ENCODE results near the gene WDTC1. TPM values are rescaled to one million over a fixed set of nuclear protein-coding genes. Genes with fewer than 3 reads are reported as not detected.
"Not testable (repeated sequence)": the region's sequence is repeated elsewhere in the genome, so short reads cannot be mapped to it uniquely, and the experiment has no call there.

WDTC1 gene
- total RNA-seq (69.1 and 70.9 TPM in 2 replicates), polyA plus RNA-seq (27.6 and 32.5 TPM in 2 replicates), polyA minus RNA-seq (37.5 and 58.2 TPM in 2 replicates)
- total RNA-seq (2013), result 22.2 TPM

GRCh38 chr1:27234049-27234882 is at the start of gene WDTC1:
Gene WDTC1, plus strand, starts transcription at chr1:27234632. Its CDS starts 26,423 bp downstream, at chr1:27261055.
- ChIA-PET CTCF (interaction anchor here (0.6 to 2.4 kb wide), 13 partner anchors 11 to 927 kb away, joined by 3 to 10 read pairs (median 5); no protein-coding TSS in a partner anchor), POLR2A (interaction anchor here (0.5 to 1.8 kb wide), 8 partner anchors 20 to 120 kb away, joined by 3 to 6 read pairs (median 4); partner anchors contain the start of gene SLC9A1)
- Histone ChIP-seq H3K9me3 (ENCODE audit: control extremely low read depth in 1 of 3, control insufficient read depth in 2 of 3, insufficient read depth in 1 of 3, low read length in 2 of 3) (no peaks in the 10 kb centered on the region), H3K27me3 (replicated peaks in 1 of 4; ENCODE audit: control extremely low read depth in 1 of 4, control insufficient read depth in 3 of 4, insufficient read depth in 4 of 4, low read length in 3 of 4) (no peaks in the 10 kb centered on the region), H3K9ac (ENCODE audit: low read length) (peak within 1 kb of the TSS; percentile 81), H3K4me2 (replicated peaks; ENCODE audit: low read depth, low read length, poor library complexity, severe bottlenecking) (peak within 1 kb of the TSS; percentile 85), H3K4me1 (ENCODE audit: control insufficient read depth in 2 of 2, insufficient read depth in 2 of 2, low read length in 2 of 2) (peaks cover 18 to 26% of the 10 kb centered on the region in 2 donors), H3K27ac (ENCODE audit: low read length in 2 of 2) (peak within 1 kb of the TSS; percentile 38 to 83), H4K20me1 (ENCODE audit: control insufficient read depth, insufficient read depth, low read length, poor library complexity, severe bottlenecking) (peaks cover 15% of the 10 kb centered on the region), H3K4me3 (ENCODE audit: control extremely low read depth in 1 of 5, extremely low read depth in 1 of 5, insufficient read depth in 1 of 5, low read depth in 2 of 5, low read length in 4 of 5) (peak within 1 kb of the TSS; percentile 58 to 77 (median 75)), H2AFZ (ENCODE audit: insufficient read depth, low read depth, low read length, poor library complexity, severe bottlenecking) (peak within 1 kb of the TSS; percentile 73), H3K79me2 (ENCODE audit: control insufficient read depth, insufficient read depth, low read length) (peaks cover 45% of the 10 kb centered on the region), H3K36me3 (replicated peaks in 1 of 2; ENCODE audit: control extremely low read depth in 1 of 2, control insufficient read depth in 1 of 2, extremely low read depth in 1 of 2, insufficient read depth in 2 of 2, low read length in 1 of 2) (no peaks in the 10 kb centered on the region)
- peak; percentile 90 for ATAC-seq (ENCODE audit: low read depth)
- H3K4me3 Mint-ChIP-seq, result peak within 1 kb of the TSS; percentile 97
- peaks cover 33% of the 10 kb centered on the region for H3K4me1 Mint-ChIP-seq
- intact Hi-C loops (cut with micrococcal nuclease), result loop anchor here (1.0 to 10.0 kb wide), 8 partner anchors 17 to 256 kb away; partner anchors contain the start of genes GPR3, SLC9A1, TMEM222 and WASF2
- H3K27me3 Mint-ChIP-seq, result no peaks in the 10 kb centered on the region
- no peaks in the 10 kb centered on the region for H3K9me3 Mint-ChIP-seq (ENCODE audit: insufficient read depth)
- H3K27ac Mint-ChIP-seq, result peak within 1 kb of the TSS; percentile 98
- TF ChIP-seq EZH2 (IDR thresholded peaks at IDR 0.05; ENCODE audit: borderline replicate concordance, insufficient read depth, low read depth, low read length, poor library complexity, severe bottlenecking) (no peak), CTCF (IDR thresholded peaks at IDR 0.05) (no peak)
- peak; percentile 99 for DNase-seq
- WGBS (ENCODE audit: insufficient coverage), result 0% methylated on average over 63 of the region's 71 CpGs

- H3K9me3 ChIP-seq (ENCODE audit: control extremely low read depth in 1 of 3, control insufficient read depth in 2 of 3, insufficient read depth in 1 of 3, low read length in 2 of 3), result peaks cover 1 to 24% (median 13%) of the 10 kb centered on the region in 3 donors
- POLR2A ChIA-PET; H3K9me3 Mint-ChIP-seq (ENCODE audit: insufficient read depth); H3K4me2 ChIP-seq (replicated peaks; ENCODE audit: low read depth, low read length, poor library complexity, severe bottlenecking); H4K20me1 ChIP-seq (ENCODE audit: control insufficient read depth, insufficient read depth, low read length, poor library complexity, severe bottlenecking); DNase-seq; H3K27me3 ChIP-seq (replicated peaks in 1 of 4; ENCODE audit: control extremely low read depth in 1 of 4, control insufficient read depth in 3 of 4, insufficient read depth in 4 of 4, low read length in 3 of 4); H3K9ac ChIP-seq (ENCODE audit: low read length); H3K4me1 ChIP-seq (ENCODE audit: control insufficient read depth in 2 of 2, insufficient read depth in 2 of 2, low read length in 2 of 2); H3K27ac Mint-ChIP-seq; H3K4me3 ChIP-seq (ENCODE audit: control extremely low read depth in 1 of 5, extremely low read depth in 1 of 5, insufficient read depth in 1 of 5, low read depth in 2 of 5, low read length in 4 of 5); H3K4me1 Mint-ChIP-seq; intact Hi-C loops (cut with micrococcal nuclease); H3K27me3 Mint-ChIP-seq; H3K4me3 Mint-ChIP-seq; H3K36me3 ChIP-seq (replicated peaks in 1 of 2; ENCODE audit: control extremely low read depth in 1 of 2, control insufficient read depth in 1 of 2, extremely low read depth in 1 of 2, insufficient read depth in 2 of 2, low read length in 1 of 2); H3K79me2 ChIP-seq (ENCODE audit: control insufficient read depth, insufficient read depth, low read length); H3K27ac ChIP-seq (ENCODE audit: low read length in 2 of 2); H2AFZ ChIP-seq (ENCODE audit: insufficient read depth, low read depth, low read length, poor library complexity, severe bottlenecking); ATAC-seq (ENCODE audit: low read depth): not testable (repeated sequence)
- CTCF ChIA-PET, result interaction anchor here (1.2 kb wide), 1 partner anchor 82 kb away, joined by 4 read pairs; no protein-coding TSS in a partner anchor
- WGBS (ENCODE audit: insufficient coverage), result 100% methylated on average over 2 of the region's 3 CpGs
These were observed 49.8 kb upstream of the WDTC1 start for GRCh38 chr1:27184665-27185064.

Measured in B cell (primary cell).